Caco-2 (cell line): ENCODE results near the gene SRBD1. TPM values are rescaled to one million over a fixed set of nuclear protein-coding genes. Genes with fewer than 3 reads are reported as not detected.

Experiments
- BruUV-seq: library from RNA; stranded (reverse); fragments of 400-500 nt; replicated peaks from 2 replicates; lab custom pipeline; 2021; lab: Mats Ljungman, UMichigan
- CTCF ChIA-PET: fragments of 300-600 bp; sonication (Branson Sonifier 250); formaldehyde crosslinking; loops from one replicate; lab custom pipeline; 2022; ENCODE audit warnings: antibody characterized with exemption; lab: Charles Lee
- POLR2A ChIA-PET: fragments of 300-600 bp; sonication (Branson Sonifier 250); formaldehyde crosslinking; loops from one replicate; lab custom pipeline; 2022; ENCODE audit warnings: antibody characterized with exemption; lab: Charles Lee
- DNase-seq, 2 experiments: peaks; one replicate each; pipeline versions ENCODE4 v3.0.0 to v3.0.0-alpha.2; 2020 to 2022
- H3K27me3 ChIP-seq: replicated peaks from 2 replicates; pipeline ENCODE4 v1.6.0; 2011; ENCODE audit warnings: low read length; ENCODE audit not compliant: control insufficient read depth, insufficient read depth
- H3K36me3 ChIP-seq: 2 replicates; pipeline ENCODE4 v1.5.1; 2011; ENCODE audit warnings: low read length; ENCODE audit not compliant: control insufficient read depth, insufficient read depth
- H3K4me1 ChIP-seq: fragments of 250-450 bp; sonication (Bioruptor Pico); 2 replicates; pipeline ENCODE4 v1.5.1; 2020; ENCODE audit warnings: mild to moderate bottlenecking
- H3K4me3 ChIP-seq: 2 replicates; pipeline ENCODE4 v1.5.1; 2011; ENCODE audit warnings: low read depth, mild to moderate bottlenecking, control low read depth, low read length
- H3K9me3 ChIP-seq: fragments of 250-450 bp; sonication (Bioruptor Pico); 2 replicates; pipeline ENCODE4 v1.5.1; 2020; ENCODE audit warnings: mild to moderate bottlenecking, moderate library complexity
- H3K27ac Mint-ChIP-seq: one replicate; pipeline ENCODE4 v1.8.0; 2022; ENCODE audit warnings: mixed read lengths; ENCODE audit not compliant: unreplicated experiment
- H3K27me3 Mint-ChIP-seq: one replicate; pipeline ENCODE4 v1.8.0; 2022; ENCODE audit warnings: mixed read lengths; ENCODE audit not compliant: insufficient read depth, unreplicated experiment
- H3K36me3 Mint-ChIP-seq: one replicate; pipeline ENCODE4 v1.8.0; 2022; ENCODE audit warnings: mild to moderate bottlenecking, mixed read lengths; ENCODE audit not compliant: insufficient read depth, unreplicated experiment
- H3K4me1 Mint-ChIP-seq: one replicate; pipeline ENCODE4 v1.8.0; 2022; ENCODE audit warnings: low read depth, mixed read lengths; ENCODE audit not compliant: unreplicated experiment
- H3K4me3 Mint-ChIP-seq: one replicate; pipeline ENCODE4 v1.8.0; 2022; ENCODE audit warnings: mild to moderate bottlenecking, moderate library complexity, mixed read lengths; ENCODE audit not compliant: unreplicated experiment
- H3K9me3 Mint-ChIP-seq: one replicate; pipeline ENCODE4 v1.8.0; 2022; ENCODE audit warnings: mixed read lengths; ENCODE audit not compliant: unreplicated experiment
- CTCF ChIP-seq, 2 experiments: fragments of 200-600 bp in 1 of 2; IDR thresholded peaks; 1 replicate in 1 of 2; 2 replicates in 1 of 2; pipeline versions ENCODE4 v1.5.1 to v1.8.0; 2011 to 2022; ENCODE audit warnings: antibody characterized with exemption in 1 of 2, control low read depth in 1 of 2, inconsistent platforms in 1 of 2, low read depth in 1 of 2, low read length in 1 of 2, mild to moderate bottlenecking in 1 of 2, moderate library complexity in 1 of 2; ENCODE audit not compliant: insufficient read depth in 1 of 2, severe bottlenecking in 1 of 2, unreplicated experiment in 1 of 2
- intact Hi-C: fragments of 100-400 bp; cut with micrococcal nuclease; formaldehyde crosslinking; loops from one replicate; pipeline ENCODE4 v1.10.0; 2022; ENCODE audit not compliant: unreplicated experiment
- total RNA-seq: library from RNA; stranded (reverse); gene quantifications from 2 replicates; pipeline ENCODE4 v1.2.3, GENCODE V29; 2022

Gene SRBD1
- total RNA-seq, 1 experiment from 2014 or later, result 15.8 TPM

GRCh38 chr2:45602624-45603023 lies 8.4 kb downstream of the SRBD1 start:
- Histone ChIP-seq H3K4me1 (no peaks in the 10 kb centered on the region), H3K36me3 (no peaks in the 10 kb centered on the region; the same call in 1 of the 2 replicates), H3K9me3 (no peaks in the 10 kb centered on the region), H3K27me3 (no peaks in the 10 kb centered on the region), H3K4me3 (no peak overlapping the region)
- intact Hi-C loops, result no loop called here
- no peaks in the 10 kb centered on the region for H3K9me3 Mint-ChIP-seq
- H3K4me3 Mint-ChIP-seq, result no peak overlapping the region
- H3K27me3 Mint-ChIP-seq, result no peaks in the 10 kb centered on the region
- BruUV-seq, result no TSS peak
- no peak for TF ChIP-seq CTCF (IDR thresholded peaks at IDR 0.05; ENCODE audit: insufficient read depth in 1 of 2, low read depth in 1 of 2, low read length in 1 of 2, severe bottlenecking in 1 of 2, unreplicated experiment in 1 of 2)
- ChIA-PET CTCF (no interaction called here), POLR2A (no interaction called here)
- no peak for DNase-seq
- H3K27ac Mint-ChIP-seq, result no peak overlapping the region
- H3K36me3 Mint-ChIP-seq, result peaks cover 18% of the 10 kb centered on the region
- peaks cover under 1% of the 10 kb centered on the region for H3K4me1 Mint-ChIP-seq

DNA sequence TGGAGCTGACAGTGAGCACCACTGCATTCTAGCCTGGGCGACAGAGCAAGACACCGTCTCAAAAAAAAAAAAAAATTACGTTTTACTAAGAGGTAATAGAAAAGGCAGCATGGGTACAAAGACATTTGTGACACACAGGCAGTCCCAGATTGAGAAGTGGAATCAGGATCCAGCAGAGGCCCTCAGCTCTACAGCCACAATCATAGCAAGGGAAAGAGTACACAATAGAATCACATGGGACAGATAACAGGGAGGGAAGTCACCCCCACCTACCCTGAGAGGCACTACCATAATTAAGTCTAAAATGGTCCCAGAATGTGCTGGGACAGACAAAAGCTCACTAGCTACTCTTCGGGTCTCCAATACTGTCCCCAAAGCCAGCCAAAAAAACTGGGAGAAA lies 12.5 kb downstream of the SRBD1 start:
- Mint-ChIP-seq H3K9me3 (no peaks in the 10 kb centered on the region), H3K36me3 (peaks cover 34% of the 10 kb centered on the region), H3K27ac (no peak overlapping the region), H3K27me3 (no peaks in the 10 kb centered on the region), H3K4me3 (no peak overlapping the region), H3K4me1 (no peaks in the 10 kb centered on the region)
- H3K36me3 ChIP-seq, result no peaks in the 10 kb centered on the region; the same call in 1 of the 2 replicates
- no peak overlapping the region for H3K4me3 ChIP-seq
- POLR2A ChIA-PET, result no interaction called here
- H3K4me1 ChIP-seq, result no peaks in the 10 kb centered on the region
- H3K9me3 ChIP-seq, result no peaks in the 10 kb centered on the region
- BruUV-seq, result no TSS peak
- TF ChIP-seq CTCF (IDR thresholded peaks at IDR 0.05; ENCODE audit: insufficient read depth in 1 of 2, low read depth in 1 of 2, low read length in 1 of 2, severe bottlenecking in 1 of 2, unreplicated experiment in 1 of 2), result no peak
- intact Hi-C loops, result no loop called here
- CTCF ChIA-PET, result interaction anchor here (1.0 kb wide), 1 partner anchor 13 kb away, joined by 5 read pairs; no protein-coding TSS in a partner anchor
- no peak for DNase-seq
- no peaks in the 10 kb centered on the region for H3K27me3 ChIP-seq

GRCh38 chr2:45596761-45597160 lies 14.3 kb downstream of the SRBD1 start:
- CTCF ChIA-PET, result no interaction called here
- Histone ChIP-seq H3K36me3 (no peaks in the 10 kb centered on the region; the same call in 1 of the 2 replicates), H3K9me3 (no peaks in the 10 kb centered on the region), H3K27me3 (no peaks in the 10 kb centered on the region), H3K4me1 (no peaks in the 10 kb centered on the region), H3K4me3 (no peak overlapping the region)
- no TSS peak for BruUV-seq
- intact Hi-C loops, result no loop called here
- DNase-seq, result no peak
- Mint-ChIP-seq H3K27me3 (no peaks in the 10 kb centered on the region), H3K36me3 (peaks cover 35% of the 10 kb centered on the region), H3K27ac (no peak overlapping the region), H3K4me1 (no peaks in the 10 kb centered on the region), H3K4me3 (no peak overlapping the region), H3K9me3 (no peaks in the 10 kb centered on the region)
- POLR2A ChIA-PET, result no interaction called here
- TF ChIP-seq CTCF (IDR thresholded peaks at IDR 0.05; ENCODE audit: insufficient read depth in 1 of 2, low read depth in 1 of 2, low read length in 1 of 2, severe bottlenecking in 1 of 2, unreplicated experiment in 1 of 2), result no peak
